Measurements from ENCODE around the gene MPP2.

Gene MPP2

DNA sequence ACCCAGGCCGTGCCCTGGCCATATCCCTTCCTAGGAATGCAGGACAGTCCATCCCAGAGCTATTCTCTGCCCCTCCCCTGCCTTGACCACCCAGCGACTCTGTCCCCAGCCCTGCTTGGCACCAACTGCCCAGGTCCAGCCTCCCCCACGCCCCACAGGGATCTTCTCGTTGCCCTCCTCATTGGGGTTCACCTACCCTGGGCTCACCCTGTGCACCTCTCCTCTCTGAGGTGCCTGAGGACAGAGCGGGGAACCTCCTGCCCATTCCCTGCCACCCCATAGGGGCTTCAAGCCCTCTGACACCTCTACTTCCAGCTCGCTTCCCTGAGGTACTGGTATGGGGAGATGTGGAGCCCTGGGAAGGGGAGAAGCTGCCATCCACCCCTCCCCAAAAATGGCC, 6.2 kb upstream of the MPP2 start:
- H2AFZ ChIP-seq (ENCODE audit: low read length, unreplicated experiment) = no peak overlapping the region
- no peaks in the 10 kb centered on the region for H3K36me3 ChIP-seq (ENCODE audit: insufficient read depth, low read length)
- H3K27ac ChIP-seq (ENCODE audit: low read depth, low read length) = no peak overlapping the region
- H3K4me1 ChIP-seq (ENCODE audit: control insufficient read depth, insufficient read depth, low read length, unreplicated experiment) = no peaks in the 10 kb centered on the region
- H3K4me3 ChIP-seq (ENCODE audit: low read depth, low read length) = no peak overlapping the region
- H3K27me3 ChIP-seq (ENCODE audit: insufficient read depth, low read length) = peaks cover 32% of the 10 kb centered on the region
- H3K79me2 ChIP-seq (ENCODE audit: control insufficient read depth, insufficient read depth, low read length, unreplicated experiment) = no peaks in the 10 kb centered on the region

DNA sequence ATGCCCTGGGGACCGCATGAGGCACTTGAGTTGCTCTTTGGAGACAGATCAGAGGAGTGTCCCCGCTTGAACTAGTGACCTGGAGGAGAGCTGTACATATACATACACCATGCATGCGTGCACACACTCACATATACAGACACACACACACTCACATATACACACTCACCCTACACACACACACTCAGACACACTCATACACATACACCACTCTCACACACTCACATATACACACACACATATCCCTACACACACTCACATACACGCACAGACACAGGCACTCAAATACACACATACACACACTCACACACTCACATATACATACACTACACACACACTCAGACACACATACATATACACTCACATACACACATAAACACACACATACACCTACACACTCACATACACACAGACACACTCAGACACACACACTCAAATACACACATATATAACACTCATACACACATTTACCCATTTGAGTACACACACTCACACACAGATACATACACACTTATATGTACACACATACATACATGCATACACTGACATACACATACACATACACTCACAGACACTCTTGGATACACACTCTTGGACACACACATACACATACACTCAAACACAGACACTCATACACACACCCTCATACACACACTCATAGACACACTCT, 5.4 kb upstream of the MPP2 start:
- Histone ChIP-seq H3K36me3 (ENCODE audit: insufficient read depth, low read length) (no peaks in the 10 kb centered on the region), H2AFZ (ENCODE audit: low read length, unreplicated experiment) (no peak overlapping the region), H3K4me3 (ENCODE audit: low read depth, low read length) (no peak overlapping the region), H3K4me1 (ENCODE audit: control insufficient read depth, insufficient read depth, low read length, unreplicated experiment) (no peaks in the 10 kb centered on the region), H3K27ac (ENCODE audit: low read depth, low read length) (no peak overlapping the region), H3K79me2 (ENCODE audit: control insufficient read depth, insufficient read depth, low read length, unreplicated experiment) (no peaks in the 10 kb centered on the region), H3K27me3 (ENCODE audit: insufficient read depth, low read length) (peaks cover 32% of the 10 kb centered on the region)

DNA sequence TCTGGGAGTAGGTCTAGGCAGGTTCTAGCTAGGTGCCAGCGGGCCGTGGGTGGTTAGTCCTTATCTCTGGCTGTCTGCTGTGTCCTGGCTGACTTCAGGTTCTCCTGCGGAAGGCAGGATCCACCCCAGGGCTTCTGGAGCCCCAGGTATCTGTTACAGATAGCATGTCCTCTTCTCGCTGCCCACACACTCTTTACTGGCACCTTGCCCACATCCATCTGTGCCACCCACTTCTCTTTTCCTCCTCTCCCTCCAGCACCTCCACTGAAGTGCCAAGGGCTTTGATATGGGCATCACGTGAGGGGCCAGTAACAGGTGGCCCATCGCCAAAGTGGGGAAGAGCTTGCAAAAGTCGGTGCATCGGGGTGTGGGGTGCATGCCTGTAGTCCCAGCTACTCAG, 4.6 kb upstream of the MPP2 start:
- no peaks in the 10 kb centered on the region for H3K4me1 ChIP-seq (ENCODE audit: control insufficient read depth, insufficient read depth, low read length, unreplicated experiment)

DNA sequence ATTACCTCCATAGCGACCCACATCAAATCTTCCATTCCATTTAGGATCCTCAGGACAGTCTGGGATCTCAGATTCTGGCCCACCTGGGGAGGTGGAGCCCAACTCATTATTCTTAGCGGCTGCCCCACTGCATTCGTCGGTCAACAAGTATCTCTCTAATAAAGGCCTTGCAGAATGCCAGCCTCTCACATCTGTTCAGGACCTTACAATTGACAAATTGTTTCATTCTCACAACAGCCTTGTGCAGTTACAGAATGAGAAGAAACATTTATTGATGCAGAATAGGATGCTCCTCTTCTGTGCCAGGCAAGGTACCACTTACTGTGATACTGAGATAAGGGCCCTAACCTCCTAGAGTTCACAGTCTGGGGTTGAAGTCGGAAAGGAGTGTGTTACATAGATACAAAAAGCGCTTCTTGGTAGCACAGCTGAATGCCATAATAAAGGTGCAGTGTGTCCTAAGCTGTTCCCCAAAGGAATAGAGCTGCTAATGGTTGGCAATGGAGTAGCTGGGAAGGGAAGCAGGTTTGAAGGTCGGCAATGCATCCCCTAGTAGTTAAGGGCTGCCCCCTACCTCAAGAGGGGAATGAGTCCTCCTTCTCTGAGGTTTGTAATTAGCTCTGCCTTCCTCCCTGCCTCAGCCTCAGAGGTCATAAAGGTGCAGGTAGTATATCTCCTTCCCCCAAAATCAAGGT, 2.3 kb upstream of the MPP2 start:
- Histone ChIP-seq H2AFZ (ENCODE audit: low read length, unreplicated experiment) (no peak overlapping the region), H3K79me2 (ENCODE audit: control insufficient read depth, insufficient read depth, low read length, unreplicated experiment) (no peaks in the 10 kb centered on the region), H3K36me3 (ENCODE audit: insufficient read depth, low read length) (no peaks in the 10 kb centered on the region), H3K27ac (ENCODE audit: low read depth, low read length) (no peak overlapping the region), H3K4me1 (ENCODE audit: control insufficient read depth, insufficient read depth, low read length, unreplicated experiment) (peaks cover 9% of the 10 kb centered on the region), H3K27me3 (ENCODE audit: insufficient read depth, low read length) (peaks cover 16% of the 10 kb centered on the region; the same call in 1 of the 2 replicates), H3K4me3 (ENCODE audit: low read depth, low read length) (no peak overlapping the region)

More for the DNA sequence above, 4.6 kb upstream of the MPP2 start:
- no peaks in the 10 kb centered on the region for H3K36me3 ChIP-seq (ENCODE audit: insufficient read depth, low read length)
- no peak overlapping the region for H3K4me3 ChIP-seq (ENCODE audit: low read depth, low read length)
- no peak overlapping the region for H3K27ac ChIP-seq (ENCODE audit: low read depth, low read length)
- H3K27me3 ChIP-seq (ENCODE audit: insufficient read depth, low read length) = peaks cover 25% of the 10 kb centered on the region
- H3K79me2 ChIP-seq (ENCODE audit: control insufficient read depth, insufficient read depth, low read length, unreplicated experiment) = no peaks in the 10 kb centered on the region
- no peak overlapping the region for H2AFZ ChIP-seq (ENCODE audit: low read length, unreplicated experiment)

DNA sequence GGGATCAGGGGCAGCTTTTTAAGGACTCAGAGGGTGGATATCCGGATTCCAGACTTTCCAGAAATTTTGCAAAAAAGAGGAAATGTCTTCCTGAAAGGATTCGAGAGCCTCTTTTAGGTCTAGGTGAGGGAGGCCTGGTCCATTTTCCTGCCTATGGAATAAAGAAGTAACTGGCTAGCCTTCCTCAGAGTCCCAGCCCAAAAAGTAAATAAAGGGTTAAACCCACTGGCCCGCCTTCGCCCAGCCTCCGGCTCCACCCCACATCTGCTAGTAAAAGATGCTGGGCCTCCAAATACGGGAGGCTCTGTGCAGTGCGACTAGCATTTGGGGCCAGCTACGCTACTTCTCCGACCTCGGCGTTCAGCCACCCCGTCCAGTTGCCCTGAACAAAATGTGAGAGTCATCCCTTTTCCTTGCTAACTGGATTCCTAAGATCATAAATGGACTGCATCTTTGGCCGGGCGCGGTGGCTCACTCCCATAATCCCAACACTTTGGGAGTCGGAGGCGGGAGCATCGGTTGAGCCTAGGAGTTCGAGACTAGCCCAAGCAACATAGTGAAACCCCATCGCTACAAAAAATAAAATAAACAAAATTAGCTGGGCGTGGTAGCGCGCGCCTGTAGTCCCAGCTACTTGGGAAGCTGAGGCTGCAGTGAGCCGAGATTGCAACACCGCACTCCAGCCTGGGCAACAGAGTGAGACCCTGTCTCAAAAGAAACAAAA, 824 bp upstream of the MPP2 start:
- Histone ChIP-seq H3K4me3 (ENCODE audit: low read depth, low read length) (peak overlapping the region; percentile 87), H3K27ac (ENCODE audit: low read depth, low read length) (no peak overlapping the region), H2AFZ (ENCODE audit: low read length, unreplicated experiment) (peak overlapping the region; percentile 56), H3K79me2 (ENCODE audit: control insufficient read depth, insufficient read depth, low read length, unreplicated experiment) (no peaks in the 10 kb centered on the region), H3K4me1 (ENCODE audit: control insufficient read depth, insufficient read depth, low read length, unreplicated experiment) (peaks cover 9% of the 10 kb centered on the region), H3K36me3 (ENCODE audit: insufficient read depth, low read length) (no peaks in the 10 kb centered on the region), H3K27me3 (ENCODE audit: insufficient read depth, low read length) (peaks cover 5% of the 10 kb centered on the region; the same call in 1 of the 2 replicates)

DNA sequence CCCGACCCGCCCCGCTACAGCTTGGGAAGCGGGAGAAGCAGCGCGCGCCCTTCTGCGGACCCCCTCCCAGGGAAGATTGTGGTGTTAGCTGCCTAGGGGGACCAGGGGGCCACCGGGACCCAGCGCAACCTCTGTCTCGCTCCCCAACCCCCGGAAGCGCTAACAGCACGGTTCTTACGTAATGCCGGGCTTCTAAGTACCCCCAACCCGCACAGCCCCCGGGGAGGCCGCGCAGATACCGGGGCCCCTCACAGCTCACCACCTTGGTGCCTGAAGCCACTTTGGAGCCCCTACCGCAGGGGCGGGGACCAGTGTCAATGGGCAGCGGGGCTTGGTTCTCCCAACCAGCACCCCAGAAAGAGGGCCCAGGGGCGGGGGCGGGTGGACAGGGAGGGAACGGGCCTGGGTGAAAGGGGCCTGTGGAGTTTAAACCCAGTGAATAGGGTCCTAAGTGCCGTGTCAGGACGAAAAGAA, 348 bp downstream of the MPP2 start:
- Histone ChIP-seq H3K4me3 (ENCODE audit: low read depth, low read length) (peak overlapping the region; percentile 87), H3K4me1 (ENCODE audit: control insufficient read depth, insufficient read depth, low read length, unreplicated experiment) (peaks cover 9% of the 10 kb centered on the region), H3K36me3 (ENCODE audit: insufficient read depth, low read length) (no peaks in the 10 kb centered on the region), H3K27ac (ENCODE audit: low read depth, low read length) (no peak overlapping the region), H3K79me2 (ENCODE audit: control insufficient read depth, insufficient read depth, low read length, unreplicated experiment) (no peaks in the 10 kb centered on the region), H2AFZ (ENCODE audit: low read length, unreplicated experiment) (peak overlapping the region; percentile 56), H3K27me3 (ENCODE audit: insufficient read depth, low read length) (peaks cover 4% of the 10 kb centered on the region; the same call in 1 of the 2 replicates)

DNA sequence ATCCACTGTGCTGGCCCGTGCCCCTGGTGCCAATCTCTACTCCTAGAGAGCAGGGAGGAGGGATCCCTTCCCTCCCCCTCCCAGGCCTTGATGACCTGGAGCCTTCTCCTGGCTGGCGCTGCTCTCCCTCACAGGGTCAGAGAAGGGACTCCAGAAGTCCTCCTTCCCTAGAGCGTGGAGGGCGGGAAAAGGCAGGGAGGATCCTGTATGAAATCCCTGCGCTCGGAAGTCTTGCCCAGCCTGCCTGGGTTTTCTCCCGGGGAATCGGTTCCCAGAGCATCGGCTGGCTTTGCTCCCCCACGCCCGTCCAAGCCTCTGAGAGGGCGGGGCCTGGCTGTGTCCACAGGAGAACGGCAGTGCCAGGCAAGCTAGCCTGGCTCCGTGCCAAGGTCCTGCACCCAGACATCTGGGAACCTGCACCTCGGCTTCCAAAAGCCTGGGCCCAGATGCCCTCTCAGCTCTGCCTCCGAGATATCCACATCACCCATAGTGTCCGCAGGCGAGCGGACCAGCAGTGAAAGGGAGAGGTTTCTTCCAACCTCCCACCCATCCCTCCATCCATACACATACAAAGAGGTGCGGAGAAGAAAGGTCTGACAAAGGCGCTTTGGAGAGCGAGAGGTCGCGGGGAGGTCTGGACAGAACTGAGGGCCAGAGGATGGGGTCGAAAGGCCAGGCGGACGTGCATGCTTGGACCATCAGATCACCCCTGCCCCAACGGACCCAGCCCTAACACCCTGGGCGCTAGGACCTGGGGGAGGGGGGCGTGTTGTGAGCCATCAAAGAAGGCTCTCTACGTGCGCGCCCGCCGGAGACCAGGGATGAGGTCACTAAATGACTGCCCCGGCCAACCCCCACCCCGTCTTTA, 1.1 kb downstream of the MPP2 start:
- Histone ChIP-seq H3K27me3 (ENCODE audit: insufficient read depth, low read length) (peaks cover 4% of the 10 kb centered on the region; the same call in 1 of the 2 replicates), H3K27ac (ENCODE audit: low read depth, low read length) (no peak overlapping the region), H3K36me3 (ENCODE audit: insufficient read depth, low read length) (no peaks in the 10 kb centered on the region), H3K4me3 (ENCODE audit: low read depth, low read length) (peak overlapping the region; percentile 87), H3K79me2 (ENCODE audit: control insufficient read depth, insufficient read depth, low read length, unreplicated experiment) (no peaks in the 10 kb centered on the region), H3K4me1 (ENCODE audit: control insufficient read depth, insufficient read depth, low read length, unreplicated experiment) (peaks cover 11% of the 10 kb centered on the region), H2AFZ (ENCODE audit: low read length, unreplicated experiment) (no peak overlapping the region)

DNA sequence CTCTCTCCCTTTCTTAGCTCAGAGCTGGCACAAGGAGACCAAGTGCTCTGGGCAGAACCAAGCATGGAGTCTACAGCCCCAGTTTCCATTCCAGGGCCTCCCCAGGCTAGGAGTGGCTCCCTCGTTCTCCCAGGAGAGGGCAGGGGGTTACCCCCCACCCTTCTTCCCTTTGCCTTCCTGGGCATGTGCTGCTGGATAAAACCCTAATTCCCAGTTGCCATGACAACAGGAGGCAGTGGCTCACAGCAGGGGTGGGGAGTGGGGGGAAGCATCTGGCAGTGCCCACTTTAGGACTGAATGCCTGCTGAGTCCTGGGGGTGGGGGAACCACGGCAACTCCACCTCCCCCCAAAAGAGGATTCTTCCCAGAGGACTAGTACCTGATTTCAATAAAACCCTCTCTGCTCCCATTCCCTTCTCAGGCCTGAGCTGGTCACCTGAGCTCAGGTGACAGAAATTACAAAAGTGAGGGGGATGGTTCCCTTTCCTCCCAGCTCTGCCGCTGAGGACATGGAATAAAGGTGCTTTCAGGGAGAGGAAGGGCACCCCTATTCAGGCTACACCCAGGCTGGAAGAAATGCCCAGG, 1.8 kb downstream of the MPP2 start:
- Histone ChIP-seq H3K36me3 (ENCODE audit: insufficient read depth, low read length) (no peaks in the 10 kb centered on the region), H3K4me1 (ENCODE audit: control insufficient read depth, insufficient read depth, low read length, unreplicated experiment) (peaks cover 16% of the 10 kb centered on the region), H2AFZ (ENCODE audit: low read length, unreplicated experiment) (no peak overlapping the region), H3K79me2 (ENCODE audit: control insufficient read depth, insufficient read depth, low read length, unreplicated experiment) (no peaks in the 10 kb centered on the region), H3K27me3 (ENCODE audit: insufficient read depth, low read length) (peaks cover 4% of the 10 kb centered on the region; the same call in 1 of the 2 replicates), H3K27ac (ENCODE audit: low read depth, low read length) (no peak overlapping the region), H3K4me3 (ENCODE audit: low read depth, low read length) (peak overlapping the region; percentile 87; the same call in 1 of the 2 replicates)

DNA sequence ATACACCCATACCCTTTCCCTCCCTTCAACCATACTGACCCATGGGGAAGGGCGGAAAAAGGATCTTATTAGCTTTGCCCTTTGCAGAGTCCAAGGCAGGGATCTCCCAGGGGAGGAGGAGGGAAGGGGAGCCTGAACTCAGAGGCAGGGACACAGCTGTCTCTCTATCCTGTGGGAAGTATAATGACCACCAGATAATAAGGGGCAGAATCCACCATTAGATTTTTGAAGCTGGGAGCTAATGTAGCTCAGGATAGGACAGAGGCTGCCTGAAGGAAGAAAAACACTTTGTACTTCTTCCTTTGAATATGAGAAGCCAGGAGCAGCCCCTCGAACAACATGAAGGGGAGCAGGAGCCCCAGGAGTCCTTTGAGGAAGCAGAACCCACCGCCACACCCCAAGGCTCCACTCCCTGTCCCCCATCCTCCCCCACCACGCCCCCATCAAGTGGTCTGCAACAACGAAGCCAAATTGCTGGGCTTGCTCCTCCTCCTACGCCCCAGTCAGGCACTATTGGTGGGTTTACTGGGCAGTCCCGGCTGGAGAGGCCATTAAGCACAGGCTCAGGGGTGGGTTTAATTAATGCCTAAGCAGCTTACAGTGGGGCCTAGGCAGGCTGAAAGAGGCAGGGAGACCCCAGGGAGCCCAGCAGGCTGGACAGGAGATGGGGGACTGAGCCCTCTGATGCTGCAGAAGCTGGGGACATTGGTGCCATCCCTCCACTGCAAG, 5.3 kb downstream of the MPP2 start:
- Histone ChIP-seq H3K27ac (ENCODE audit: low read depth, low read length) (no peak overlapping the region), H3K79me2 (ENCODE audit: control insufficient read depth, insufficient read depth, low read length, unreplicated experiment) (no peaks in the 10 kb centered on the region), H3K36me3 (ENCODE audit: insufficient read depth, low read length) (no peaks in the 10 kb centered on the region), H3K4me3 (ENCODE audit: low read depth, low read length) (no peak overlapping the region), H3K27me3 (ENCODE audit: insufficient read depth, low read length) (no peaks in the 10 kb centered on the region), H3K4me1 (ENCODE audit: control insufficient read depth, insufficient read depth, low read length, unreplicated experiment) (peaks cover 16% of the 10 kb centered on the region), H2AFZ (ENCODE audit: low read length, unreplicated experiment) (no peak overlapping the region)
